Heart right ventricle (tissue), 16 donors: ENCODE results near the gene DBNDD2. TPM values are rescaled to one million over a fixed set of nuclear protein-coding genes. Genes with fewer than 3 reads are reported as not detected.
A peak's percentile ranks its signal among the peaks of the same experiment; 100 is the strongest.

ENCODE experiments used
- ATAC-seq, 8 donors: fragments of 200-7000 bp; cut with Tn5 transposase; one replicate each; pipeline ENCODE4 v1.9.1; 2020; ENCODE audit warnings: mild to moderate bottlenecking in 8 of 8, moderate library complexity in 8 of 8, moderate number of reproducible peaks in 1 of 8
- DNase-seq, 2 donors: peaks; one replicate each; pipeline ENCODE4 v3.0.0-alpha.2; 2020
- H3K27ac ChIP-seq, 10 donors: fragments of 200-600 bp; sonication (generic) in 2 of 10; one replicate each; pipeline versions ENCODE4 v1.5.0 to v1.8.0; 2020 to 2022; ENCODE audit warnings: mild to moderate bottlenecking in 3 of 10
- H3K27me3 ChIP-seq, 7 donors: fragments of 200-600 bp; one replicate each; pipeline ENCODE4 v1.8.0; 2021 to 2022; ENCODE audit warnings: mild to moderate bottlenecking in 2 of 7
- H3K36me3 ChIP-seq, 9 donors: fragments of 200-600 bp; sonication (generic) in 1 of 9; one replicate each; pipeline versions ENCODE4 v1.5.0 to v1.8.0; 2020 to 2022; ENCODE audit warnings: mild to moderate bottlenecking in 2 of 9
- H3K4me1 ChIP-seq, 9 donors: fragments of 200-600 bp; sonication (generic) in 1 of 9; one replicate each; pipeline versions ENCODE4 v1.5.0 to v1.8.0; 2020 to 2022; ENCODE audit warnings: mild to moderate bottlenecking in 4 of 9
- H3K4me3 ChIP-seq, 10 donors: fragments of 200-600 bp; sonication (generic) in 2 of 10; one replicate each; pipeline versions ENCODE4 v1.5.0 to v1.8.0; 2020 to 2022; ENCODE audit warnings: mild to moderate bottlenecking in 7 of 10, moderate library complexity in 2 of 10
- H3K9me3 ChIP-seq, 11 donors: fragments of 200-600 bp in 10 of 11; sonication (generic) in 2 of 11; one replicate each; pipeline versions ENCODE4 v1.5.0 to v1.8.0; 2013 to 2022; ENCODE audit warnings: mild to moderate bottlenecking in 2 of 11, control low read depth in 1 of 11, moderate library complexity in 1 of 11
- WGBS, 2 donors: extraction: QIAGEN DNeasy Blood & Tissue Kit; methylation state at CpG; one replicate each; pipeline ENCODE4 v1.1.7; 2013; ENCODE audit warnings: inconsistent platforms in 1 of 2; 5-methylcytosine and 5-hydroxymethylcytosine counted together
- intact Hi-C, 10 donors: fragments of 100-400 bp; cut with DNase I; formaldehyde crosslinking; loops; one replicate each; pipeline versions ENCODE4 v1.11.1 to v1.14.2; 2022
- polyA plus RNA-seq, 2 donors: library from polyadenylated mRNA; stranded (reverse); fragments of 200-250 nt; gene quantifications; one replicate each; pipeline ENCODE4 v1.2.3, GENCODE V29; 2013
- total RNA-seq, 10 donors: library from RNA; stranded (reverse); fragmentation: NEBNext Ultra II Directional in 3 of 10; extraction: Animal tissue kit (Norgen Biotek cat#: 25700) in 3 of 10; gene quantifications; one replicate each; pipeline versions ENCODE4 v1.2.1 to v1.2.4, GENCODE V29; 2021 to 2023
- TF ChIP-seq, protein P1 (sequence below), 9 donors: fragments of 200-600 bp; sonication (generic) in 2 of 9; IDR thresholded peaks; one replicate each; pipeline versions ENCODE4 v1.5.0 to v1.8.0; 2021 to 2022; ENCODE audit warnings: antibody characterized with exemption in 9 of 9, mild to moderate bottlenecking in 5 of 9, moderate library complexity in 1 of 9
- donor health status: Arrhythmogenic right ventricular cardiomyopathy.
- donor health status: ischemic (EF 13 %, LVEDD 7.1; RV severe dilation, severe dysfunction).
- donor health status: healthy with polysubstance abuse.
- donor health status: DM: no; HTN: yes; CAD: no.
- donor health status: DM: no; HTN: no; CAD: no.
- donor health status: ischemic (EF 25% LVEDD 6.9; RV normal size, moderate dysfunction).
- donor health status: ischemic (EF 25% LVEDD 5.7; RV mildly dilated, moderate dysfunction).
- donor health status: healthy.
- donor health status: DM: yes; HTN: yes; CAD: no.
- donor health status: Ischemic cardiomyopathy.
- donor health status: ischemic (EF 35%, LVEDD 5.7; RV mildly dilated, moderate dysfunction).
- donor health status: nonischemic (EF 11% LVEDD 7.7; RV severe dilation, severe dysfunction).
- donor health status: DM: yes; HTN: yes; CAD: no.
- donor health status: PGD.
- donor health status: ischemic (EF 29% LVEDD 5.4; RV normal size, mild dysfunction).
- donor health status: nonischemic (EF 23%, LVEDD 6.1; RV moderate dilation, normal function).

The DBNDD2 gene
- total and polyA plus RNA-seq, 12 donors = 284 to 676 (median 343) TPM

DNA sequence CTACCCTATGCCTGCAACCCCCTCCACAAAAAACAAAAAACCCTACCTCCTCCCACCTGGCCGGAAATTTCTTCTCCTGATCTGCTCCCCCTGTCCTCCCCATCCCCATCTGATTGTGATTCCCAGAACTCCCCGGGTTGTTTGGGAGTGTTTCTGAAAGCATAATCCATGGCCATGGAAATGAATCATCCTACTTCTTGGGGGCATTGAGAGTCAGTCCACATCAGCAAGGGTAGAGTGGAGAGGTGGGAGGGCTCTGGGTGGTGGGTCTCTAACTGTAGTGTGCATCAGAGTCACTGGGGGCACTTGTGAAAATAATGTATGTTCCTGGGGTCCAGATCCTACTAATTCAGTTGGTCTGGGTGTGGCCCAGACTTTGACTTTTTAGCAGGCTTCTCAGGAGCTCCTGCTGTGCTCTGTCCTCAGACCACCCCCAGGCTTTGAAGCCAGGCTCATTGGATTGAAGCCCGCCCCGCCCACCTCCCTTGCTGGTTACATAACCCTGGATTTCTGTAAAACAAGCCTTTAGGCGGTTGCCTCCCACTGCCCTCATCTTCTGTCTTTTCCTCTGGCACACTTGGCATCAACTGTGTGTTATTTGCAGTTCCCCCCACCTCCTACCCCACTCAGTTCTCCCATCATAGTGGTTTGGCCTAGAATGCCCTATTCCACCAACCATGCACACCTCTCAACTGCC, 18.4 kb downstream of the DBNDD2 start:
- no peaks in the 10 kb centered on the region for H3K9me3 ChIP-seq
- no peaks in the 10 kb centered on the region for H3K27me3 ChIP-seq
- DNase-seq (no peak), ATAC-seq (peak in 6 of 8 donors; percentile 8 to 46 (median 27))
- intact Hi-C loops = no loop called here
- 88 to 90% methylated on average over 5 of the region's 5 CpGs for WGBS, 2 donors
- H3K4me3 ChIP-seq = no peak overlapping the region
- H3K4me1 ChIP-seq = peaks cover 0 to 16% (median 5%) of the 10 kb centered on the region in 9 donors
- no peak overlapping the region for H3K27ac ChIP-seq
- TF ChIP-seq, protein P1, sequence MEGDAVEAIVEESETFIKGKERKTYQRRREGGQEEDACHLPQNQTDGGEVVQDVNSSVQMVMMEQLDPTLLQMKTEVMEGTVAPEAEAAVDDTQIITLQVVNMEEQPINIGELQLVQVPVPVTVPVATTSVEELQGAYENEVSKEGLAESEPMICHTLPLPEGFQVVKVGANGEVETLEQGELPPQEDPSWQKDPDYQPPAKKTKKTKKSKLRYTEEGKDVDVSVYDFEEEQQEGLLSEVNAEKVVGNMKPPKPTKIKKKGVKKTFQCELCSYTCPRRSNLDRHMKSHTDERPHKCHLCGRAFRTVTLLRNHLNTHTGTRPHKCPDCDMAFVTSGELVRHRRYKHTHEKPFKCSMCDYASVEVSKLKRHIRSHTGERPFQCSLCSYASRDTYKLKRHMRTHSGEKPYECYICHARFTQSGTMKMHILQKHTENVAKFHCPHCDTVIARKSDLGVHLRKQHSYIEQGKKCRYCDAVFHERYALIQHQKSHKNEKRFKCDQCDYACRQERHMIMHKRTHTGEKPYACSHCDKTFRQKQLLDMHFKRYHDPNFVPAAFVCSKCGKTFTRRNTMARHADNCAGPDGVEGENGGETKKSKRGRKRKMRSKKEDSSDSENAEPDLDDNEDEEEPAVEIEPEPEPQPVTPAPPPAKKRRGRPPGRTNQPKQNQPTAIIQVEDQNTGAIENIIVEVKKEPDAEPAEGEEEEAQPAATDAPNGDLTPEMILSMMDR (IDR thresholded peaks at IDR 0.05) = no peak
- peaks cover 0 to 61% (median 35%) of the 10 kb centered on the region in 9 donors for H3K36me3 ChIP-seq

DNA sequence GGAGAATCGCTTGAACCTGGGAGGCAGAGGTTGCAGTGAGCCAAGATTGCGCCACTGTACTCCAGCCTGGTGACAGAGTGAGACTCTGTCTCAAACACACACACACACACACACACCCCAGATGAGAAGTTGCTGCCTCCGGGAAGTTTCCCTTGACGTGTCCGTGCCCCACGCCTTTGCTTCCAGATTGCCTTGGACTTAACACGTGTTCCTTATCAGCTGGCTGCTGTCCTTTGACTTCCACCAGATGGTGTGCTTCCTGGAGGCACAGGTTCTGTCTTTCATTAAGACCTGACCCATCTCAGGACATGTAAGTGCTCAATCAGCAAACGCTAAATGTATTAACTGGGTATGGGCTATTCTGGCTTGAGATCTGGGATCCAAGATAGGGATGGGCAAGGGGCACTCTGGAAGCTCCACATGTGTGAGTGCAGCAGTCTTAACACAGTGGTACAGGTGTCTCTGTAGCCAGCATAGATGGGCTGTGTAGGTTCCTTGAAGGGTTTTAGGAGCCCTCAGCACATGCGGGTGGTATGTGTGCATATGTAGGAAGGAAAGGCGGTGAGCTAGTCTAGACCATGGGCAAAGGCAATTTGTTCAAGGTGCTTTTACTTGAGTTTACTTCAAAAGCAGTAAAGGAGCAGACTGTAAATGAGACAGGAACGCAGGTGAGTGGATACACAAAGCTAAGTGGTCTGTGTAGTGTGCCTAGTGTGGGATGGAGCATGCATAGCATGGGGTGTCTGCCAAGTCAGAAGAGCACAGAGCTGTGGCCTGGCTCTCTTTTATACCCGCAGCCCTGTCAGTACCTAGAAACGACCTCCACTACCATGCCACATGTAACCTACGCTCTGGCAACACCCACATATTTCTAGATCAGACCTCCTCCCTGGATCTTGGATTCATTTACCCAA, 19.4 kb downstream of the DBNDD2 start:
- Histone ChIP-seq H3K4me3 (no peak overlapping the region), H3K9me3 (no peaks in the 10 kb centered on the region), H3K4me1 (peaks cover 0 to 16% (median 6%) of the 10 kb centered on the region in 9 donors), H3K27me3 (no peaks in the 10 kb centered on the region), H3K36me3 (peaks cover 0 to 51% (median 24%) of the 10 kb centered on the region in 9 donors), H3K27ac (no peak overlapping the region)
- TF ChIP-seq, protein P1 (IDR thresholded peaks at IDR 0.05) = no peak
- WGBS, 2 donors = 49 to 61% methylated on average over 14 of the region's 14 CpGs
- ATAC-seq (peak in 7 of 8 donors; percentile 22 to 74 (median 40)), DNase-seq (no peak)
- intact Hi-C loops = no loop called here

DNA sequence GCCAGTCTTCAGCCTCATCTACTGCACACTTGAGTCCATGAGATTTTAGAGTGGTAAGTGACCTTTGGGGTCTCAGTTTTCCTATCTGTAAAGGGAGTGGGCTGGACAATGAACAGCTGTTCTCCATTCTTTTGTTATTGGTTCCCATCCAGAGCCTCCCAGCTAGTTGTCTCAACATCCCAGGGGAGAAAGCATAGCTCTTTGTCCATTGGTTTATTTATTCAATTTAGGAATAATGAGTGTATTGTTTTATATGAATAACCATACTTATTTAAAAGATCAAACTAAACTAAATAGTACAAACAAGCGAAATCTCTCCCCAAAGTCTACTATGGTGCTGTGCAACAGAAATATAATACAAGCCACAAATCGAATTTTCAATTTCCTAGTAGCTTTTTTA, 21.5 kb downstream of the DBNDD2 start:
- no peaks in the 10 kb centered on the region for H3K9me3 ChIP-seq
- H3K27me3 ChIP-seq = no peaks in the 10 kb centered on the region
- peaks cover 0 to 24% (median 7%) of the 10 kb centered on the region in 9 donors for H3K4me1 ChIP-seq
- H3K4me3 ChIP-seq = no peak overlapping the region
- no peak overlapping the region for H3K27ac ChIP-seq
- WGBS, 2 donors = 76 to 78% methylated on average over 2 of the region's 2 CpGs
- DNase-seq (no peak), ATAC-seq (no peak)
- peaks cover 0 to 32% (median 3%) of the 10 kb centered on the region in 9 donors for H3K36me3 ChIP-seq
- TF ChIP-seq, protein P1 (IDR thresholded peaks at IDR 0.05) = no peak
- intact Hi-C loops = loop anchor here in 1 of 10 donors (10.0 kb wide), 1 partner anchor 345 kb away; no protein-coding TSS in a partner anchor

DNA sequence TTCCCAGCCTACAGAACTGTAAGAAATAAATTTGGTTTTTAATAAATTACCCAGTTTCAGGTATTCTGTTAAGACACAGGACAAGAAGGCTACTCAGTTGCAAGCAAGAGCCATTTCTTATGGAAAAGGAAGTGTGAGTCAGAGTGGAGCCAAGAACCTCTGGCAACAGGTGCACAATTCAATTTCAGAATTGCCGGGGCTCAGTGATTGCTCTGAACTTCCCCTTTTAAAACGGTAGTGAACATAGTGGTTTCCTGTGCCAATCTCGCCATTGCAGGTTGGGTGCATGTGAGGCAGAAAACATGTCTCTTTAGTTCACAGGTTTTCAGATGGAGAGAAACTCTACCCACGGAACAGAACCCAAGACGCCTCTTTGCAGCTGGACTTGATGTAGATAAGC, 24.2 kb downstream of the DBNDD2 start:
- no peak overlapping the region for H3K4me3 ChIP-seq
- DNase-seq (no peak), ATAC-seq (no peak)
- 72 to 79% methylated on average over 5 of the region's 5 CpGs for WGBS, 2 donors
- no peaks in the 10 kb centered on the region for H3K9me3 ChIP-seq
- H3K27me3 ChIP-seq = no peaks in the 10 kb centered on the region
- TF ChIP-seq, protein P1 (IDR thresholded peaks at IDR 0.05) = no peak
- H3K4me1 ChIP-seq = peaks cover 0 to 23% (median 11%) of the 10 kb centered on the region in 9 donors
- intact Hi-C loops = loop anchor here in 1 of 10 donors (10.0 kb wide), 1 partner anchor 343 kb away; no protein-coding TSS in a partner anchor
- no peak overlapping the region for H3K27ac ChIP-seq
- H3K36me3 ChIP-seq = peaks cover 0 to 12% (median 0%) of the 10 kb centered on the region in 9 donors
